Measurements from ENCODE around the gene GSTM3. TPM values are rescaled to one million over a fixed set of nuclear protein-coding genes. Genes with fewer than 3 reads are reported as not detected.
"Not testable (repeated sequence)": the region's sequence is repeated elsewhere in the genome, so short reads cannot be mapped to it uniquely, and the experiment has no call there.

The GSTM3 gene
- total RNA-seq, 6 experiments from 2014 or later = 1.2 to 19.2 (median 10.6) TPM

DNA sequence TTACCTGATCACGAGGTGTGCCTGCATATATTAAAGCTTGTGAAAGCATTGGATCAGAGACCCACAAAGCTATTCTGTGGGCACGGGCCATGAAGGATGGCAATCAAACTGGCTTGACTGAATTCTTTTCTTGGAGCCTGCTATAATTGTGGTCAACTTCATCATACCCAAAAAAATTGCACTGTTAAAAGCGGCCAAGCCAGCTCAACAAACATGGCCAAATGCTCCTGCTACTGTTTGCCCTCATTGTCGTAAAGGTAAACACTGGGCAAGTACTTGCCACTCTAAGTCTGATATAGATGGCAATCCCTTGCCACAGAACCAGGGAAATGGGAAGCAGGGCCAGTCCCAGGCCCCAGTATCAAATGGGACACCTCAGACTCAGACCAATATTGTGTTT, 35.4 kb downstream of the GSTM3 start:
- WGBS (ENCODE audit: insufficient coverage, low coverage, low lambda C conversion rate, missing lambda C conversion rate) = 68% methylated on average over 2 of the region's 4 CpGs
- Histone ChIP-seq H3K27ac (no peak overlapping the region), H3K36me3 (no peaks in the 10 kb centered on the region), H3K9me3 (no peaks in the 10 kb centered on the region), H3K4me1 (no peaks in the 10 kb centered on the region), H3K27me3 (no peaks in the 10 kb centered on the region), H3K4me3 (no peak overlapping the region)
- TF ChIP-seq, protein P1, sequence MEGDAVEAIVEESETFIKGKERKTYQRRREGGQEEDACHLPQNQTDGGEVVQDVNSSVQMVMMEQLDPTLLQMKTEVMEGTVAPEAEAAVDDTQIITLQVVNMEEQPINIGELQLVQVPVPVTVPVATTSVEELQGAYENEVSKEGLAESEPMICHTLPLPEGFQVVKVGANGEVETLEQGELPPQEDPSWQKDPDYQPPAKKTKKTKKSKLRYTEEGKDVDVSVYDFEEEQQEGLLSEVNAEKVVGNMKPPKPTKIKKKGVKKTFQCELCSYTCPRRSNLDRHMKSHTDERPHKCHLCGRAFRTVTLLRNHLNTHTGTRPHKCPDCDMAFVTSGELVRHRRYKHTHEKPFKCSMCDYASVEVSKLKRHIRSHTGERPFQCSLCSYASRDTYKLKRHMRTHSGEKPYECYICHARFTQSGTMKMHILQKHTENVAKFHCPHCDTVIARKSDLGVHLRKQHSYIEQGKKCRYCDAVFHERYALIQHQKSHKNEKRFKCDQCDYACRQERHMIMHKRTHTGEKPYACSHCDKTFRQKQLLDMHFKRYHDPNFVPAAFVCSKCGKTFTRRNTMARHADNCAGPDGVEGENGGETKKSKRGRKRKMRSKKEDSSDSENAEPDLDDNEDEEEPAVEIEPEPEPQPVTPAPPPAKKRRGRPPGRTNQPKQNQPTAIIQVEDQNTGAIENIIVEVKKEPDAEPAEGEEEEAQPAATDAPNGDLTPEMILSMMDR (IDR thresholded peaks at IDR 0.05) = no peak
- TF ChIP-seq POLR2A (IDR thresholded peaks at IDR 0.05) = no peak
- intact Hi-C loops (cut with DNase I) = no loop called here
- ATAC-seq (peak in 1 of 4 donors; percentile 44), DNase-seq (no peak)

DNA sequence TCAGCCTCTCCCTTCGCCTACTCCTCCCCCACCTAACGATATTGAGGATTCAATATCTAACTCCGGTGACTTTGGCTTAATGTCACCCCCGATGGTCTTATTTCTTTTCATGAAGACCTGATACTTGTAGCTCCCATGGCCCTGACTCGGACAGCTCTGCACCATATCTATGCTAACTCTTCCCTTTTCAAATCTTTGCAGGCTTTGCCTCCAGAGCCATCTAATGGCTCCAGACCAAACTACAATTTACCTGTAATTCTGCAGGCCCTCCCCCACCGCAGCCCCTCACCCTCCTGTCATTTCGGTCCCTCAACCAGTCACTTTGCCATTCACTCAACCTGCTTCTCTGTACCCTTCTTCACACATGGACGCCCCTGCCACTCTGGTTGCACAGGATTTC, 36.7 kb downstream of the GSTM3 start:
- DNase-seq = no peak
- TF ChIP-seq, protein P1 (IDR thresholded peaks at IDR 0.05) = peak in 1 of 4 donors; percentile 16
- no peak for TF ChIP-seq POLR2A (IDR thresholded peaks at IDR 0.05)
- ATAC-seq = peak in 1 of 4 donors; percentile 65
- Histone ChIP-seq H3K27me3 (no peaks in the 10 kb centered on the region), H3K4me1 (no peaks in the 10 kb centered on the region), H3K36me3 (no peaks in the 10 kb centered on the region), H3K27ac (no peak overlapping the region), H3K9me3 (no peaks in the 10 kb centered on the region), H3K4me3 (no peak overlapping the region)
- intact Hi-C loops (cut with DNase I) = no loop called here
- WGBS (ENCODE audit: insufficient coverage, low coverage, low lambda C conversion rate, missing lambda C conversion rate) = 56% methylated on average over 8 of the region's 8 CpGs

DNA sequence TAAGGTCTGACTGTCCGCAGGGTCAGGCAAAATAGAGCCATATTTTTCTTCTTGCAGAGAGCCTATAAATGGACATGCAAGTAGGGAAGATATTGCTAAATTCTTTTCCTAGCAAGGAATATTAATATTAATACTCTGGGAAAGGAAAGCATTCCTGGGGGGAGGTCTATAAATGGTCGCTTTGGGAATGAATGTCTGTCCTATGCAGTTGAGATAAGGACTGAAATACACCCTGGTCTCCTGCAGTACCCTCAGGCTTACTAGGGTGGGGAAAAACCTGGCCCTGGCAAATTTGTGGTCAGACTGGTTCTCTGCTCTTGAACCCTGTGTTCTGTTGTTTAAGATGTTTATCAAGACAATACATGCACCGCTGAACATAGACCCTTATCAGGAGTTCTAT, 37.9 kb downstream of the GSTM3 start:
- intact Hi-C loops (cut with DNase I); H3K9me3 ChIP-seq; H3K27ac ChIP-seq; H3K27me3 ChIP-seq; H3K4me1 ChIP-seq; DNase-seq; H3K4me3 ChIP-seq; H3K36me3 ChIP-seq; ATAC-seq: not testable (repeated sequence)
- 87% methylated on average over 3 of the region's 3 CpGs for WGBS (ENCODE audit: insufficient coverage, low coverage, low lambda C conversion rate, missing lambda C conversion rate)

DNA sequence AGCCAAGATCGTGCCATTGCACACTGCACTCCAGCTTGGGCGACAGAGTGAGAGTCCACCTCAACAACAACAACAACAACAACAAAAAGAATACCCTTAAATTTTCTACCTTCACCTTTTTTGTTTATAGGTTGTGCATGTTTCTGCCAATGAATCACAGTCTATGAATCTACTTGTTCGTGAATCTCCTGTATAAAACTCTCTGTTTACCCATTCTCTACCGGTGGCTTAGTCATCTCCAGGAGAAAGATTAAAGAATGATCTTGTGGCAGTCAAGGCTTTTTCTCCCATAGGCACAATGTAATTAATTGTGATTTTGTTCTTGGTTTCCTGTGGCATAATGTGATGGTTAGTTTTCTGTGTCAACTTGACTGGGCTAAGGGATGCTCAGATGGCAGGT, 43.0 kb downstream of the GSTM3 start:
- no CpG with 5 or more reads among the region's 4 CpGs for WGBS (ENCODE audit: insufficient coverage, low coverage, low lambda C conversion rate, missing lambda C conversion rate)
- H3K4me1 ChIP-seq; H3K9me3 ChIP-seq; H3K4me3 ChIP-seq; DNase-seq; ATAC-seq; intact Hi-C loops (cut with DNase I); H3K27ac ChIP-seq; H3K27me3 ChIP-seq; H3K36me3 ChIP-seq: not testable (repeated sequence)

DNA sequence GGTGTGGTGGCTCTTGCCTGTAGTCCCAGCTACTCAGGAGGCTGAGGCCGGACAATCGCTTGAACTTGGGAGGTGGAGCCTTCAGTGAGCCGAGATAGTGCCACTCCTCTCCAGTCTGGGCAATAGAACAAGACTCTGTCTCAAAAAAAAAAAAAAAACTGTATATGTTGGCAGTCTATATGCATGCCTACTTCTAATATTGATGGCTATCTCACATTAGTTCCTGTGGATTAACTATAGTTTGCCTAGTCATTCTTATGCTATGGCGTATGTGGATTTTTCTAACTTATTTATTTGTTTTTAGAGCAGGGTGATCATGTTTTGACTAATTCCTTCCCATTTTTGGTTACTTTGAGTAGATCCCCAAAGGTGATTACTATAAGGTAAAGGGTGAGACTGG, 43.8 kb downstream of the GSTM3 start:
- 86% methylated on average over 2 of the region's 4 CpGs for WGBS (ENCODE audit: insufficient coverage, low coverage, low lambda C conversion rate, missing lambda C conversion rate)

DNA sequence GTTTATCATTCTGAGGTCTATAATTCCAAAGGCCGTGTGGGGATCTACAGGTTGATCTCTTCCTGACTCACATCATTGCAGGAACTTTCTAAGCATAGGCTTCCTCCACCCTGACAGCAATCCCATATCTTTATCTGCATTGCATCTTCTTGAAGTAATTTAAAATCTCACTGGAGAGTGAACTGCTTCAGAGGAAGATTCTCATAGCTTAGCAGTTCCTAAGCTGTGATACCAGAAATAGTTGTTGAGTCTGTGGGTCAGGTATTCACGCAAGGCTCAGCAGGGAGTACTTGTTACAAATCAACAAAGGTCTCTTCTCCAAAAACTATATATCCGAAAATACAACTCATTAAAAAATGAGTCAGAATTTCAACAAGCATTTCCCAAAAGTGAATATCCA, 45.7 kb downstream of the GSTM3 start:
- H3K27ac ChIP-seq; H3K9me3 ChIP-seq; H3K36me3 ChIP-seq; DNase-seq; intact Hi-C loops (cut with DNase I); H3K4me3 ChIP-seq; H3K4me1 ChIP-seq; ATAC-seq; H3K27me3 ChIP-seq: not testable (repeated sequence)
- WGBS (ENCODE audit: insufficient coverage, low coverage, low lambda C conversion rate, missing lambda C conversion rate) = 77% methylated on average over 3 of the region's 3 CpGs

More for the DNA sequence above, 43.8 kb downstream of the GSTM3 start:
- Histone ChIP-seq H3K4me3 (no peak overlapping the region), H3K9me3 (no peaks in the 10 kb centered on the region), H3K4me1 (no peaks in the 10 kb centered on the region), H3K27ac (no peak overlapping the region), H3K36me3 (no peaks in the 10 kb centered on the region), H3K27me3 (no peaks in the 10 kb centered on the region)
- DNase-seq (no peak), ATAC-seq (no peak)
- TF ChIP-seq POLR2A (IDR thresholded peaks at IDR 0.05) = no peak
- TF ChIP-seq, protein P1 (IDR thresholded peaks at IDR 0.05) = no peak
- intact Hi-C loops (cut with DNase I) = no loop called here

DNA sequence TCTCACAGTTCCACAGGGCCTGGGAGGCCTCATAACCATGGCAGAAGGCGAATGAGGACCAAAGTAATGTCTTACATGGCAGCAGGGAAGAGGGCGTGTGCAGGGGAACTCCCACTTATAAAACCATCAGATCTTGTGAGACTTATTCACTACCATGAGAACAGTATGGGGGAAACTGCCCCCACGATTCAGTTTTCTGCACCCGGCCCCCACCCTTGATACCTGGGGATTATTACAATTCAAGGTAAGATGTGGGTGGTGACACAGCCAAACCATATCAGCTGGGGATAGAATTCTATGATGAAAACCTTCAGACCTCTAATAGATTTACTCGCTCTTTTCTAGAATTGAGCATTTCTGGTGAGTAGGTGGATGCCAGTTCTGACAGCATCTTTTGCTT, 46.4 kb downstream of the GSTM3 start:
- H3K9me3 ChIP-seq; H3K27me3 ChIP-seq; ATAC-seq; H3K36me3 ChIP-seq; H3K27ac ChIP-seq; DNase-seq; H3K4me1 ChIP-seq; intact Hi-C loops (cut with DNase I); H3K4me3 ChIP-seq: not testable (repeated sequence)
- WGBS (ENCODE audit: insufficient coverage, low coverage, low lambda C conversion rate, missing lambda C conversion rate) = 100% methylated on average over 2 of the region's 5 CpGs
